Stimulated activated naive CD8-positive, alpha-beta T cell treated with anti-CD3 and anti-CD28 coated beads, Interleukin-15, amount 100 ng/mL, for 72 hours (primary cell): Measurements from ENCODE around the gene ALDOA.

Source experiments
- ATAC-seq: fragments of 150-1000 bp; cut with Tn5 transposase; 2 replicates; pipeline ENCODE4 v1.10.0; 2021; ENCODE audit warnings: mild to moderate bottlenecking, moderate library complexity
- DNase-seq, 2 donors: peaks; one replicate each; pipeline ENCODE4 v3.0.0; 2021 to 2022
- H3K27ac Mint-ChIP-seq, 2 donors: one replicate each; pipeline ENCODE4 v1.8.0; 2022; ENCODE audit warnings: mild to moderate bottlenecking in 2 of 2, mixed read lengths in 2 of 2, moderate library complexity in 2 of 2
- H3K27me3 Mint-ChIP-seq: one replicate; pipeline ENCODE4 v1.8.0; 2022; ENCODE audit warnings: mixed read lengths
- H3K4me1 Mint-ChIP-seq: one replicate; pipeline ENCODE4 v1.8.0; 2022; ENCODE audit warnings: mild to moderate bottlenecking, mixed read lengths
- H3K4me3 Mint-ChIP-seq, 2 donors: one replicate each; pipeline ENCODE4 v1.8.0; 2022; ENCODE audit warnings: mild to moderate bottlenecking in 2 of 2, mixed read lengths in 2 of 2, moderate library complexity in 1 of 2
- H3K9me3 Mint-ChIP-seq, 2 donors: one replicate each; pipeline ENCODE4 v1.8.0; 2022; ENCODE audit warnings: mixed read lengths in 2 of 2

The ALDOA gene

DNA sequence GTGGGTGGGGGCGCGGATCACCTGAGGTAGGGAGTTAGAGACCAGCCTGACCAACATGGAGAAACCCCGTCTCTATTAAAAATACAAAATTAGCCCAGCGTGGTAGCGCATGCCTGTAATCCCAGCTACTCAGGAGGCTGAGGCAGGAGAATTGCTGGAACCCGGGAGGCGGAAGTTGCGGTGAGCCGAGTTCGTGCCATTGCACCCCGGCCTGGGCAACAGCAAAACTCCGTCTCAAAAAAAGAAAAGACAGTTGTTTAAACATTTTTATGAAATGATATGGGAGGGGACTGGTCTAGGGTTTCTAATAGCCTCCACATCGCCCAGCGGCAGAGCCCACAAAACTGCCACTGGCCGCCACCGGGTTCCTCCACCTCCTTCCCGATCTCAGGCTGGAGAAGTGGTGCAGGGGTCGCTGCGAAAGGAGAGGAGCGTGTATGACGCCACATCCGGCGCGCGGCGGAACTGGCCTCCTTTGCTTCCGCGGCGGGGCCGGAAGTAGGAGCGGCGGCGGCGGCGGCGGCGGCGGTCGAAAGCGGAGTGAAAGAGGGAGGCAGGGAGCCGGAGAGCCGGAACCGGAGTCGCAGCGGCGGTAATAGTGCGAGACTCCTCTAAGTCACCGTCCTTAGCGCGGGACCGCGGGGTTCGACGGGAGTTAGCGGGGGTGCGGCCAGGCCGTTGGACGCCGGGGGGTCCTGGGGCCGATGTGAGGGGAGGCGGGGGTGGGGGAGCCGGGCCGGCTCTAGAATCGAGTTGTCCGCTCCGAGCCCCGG is 10.1 kb downstream of the ALDOA start, which contains the start of gene PPP4C:
Gene PPP4C, plus strand, starts transcription at position 492 of the 773 bp plus-strand sequence. CDS start 384 bp downstream, outside the sequence.
- Mint-ChIP-seq H3K27me3 (no peaks in the 10 kb centered on the region), H3K9me3 (no peaks in the 10 kb centered on the region), H3K4me3 (peak within 1 kb of the TSS; percentile 84 to 93), H3K4me1 (peaks cover 52% of the 10 kb centered on the region), H3K27ac (peak within 1 kb of the TSS; percentile 92 to 96)
- DNase-seq = peak; percentile 89 to 90
- ATAC-seq = peak; percentile 95

DNA sequence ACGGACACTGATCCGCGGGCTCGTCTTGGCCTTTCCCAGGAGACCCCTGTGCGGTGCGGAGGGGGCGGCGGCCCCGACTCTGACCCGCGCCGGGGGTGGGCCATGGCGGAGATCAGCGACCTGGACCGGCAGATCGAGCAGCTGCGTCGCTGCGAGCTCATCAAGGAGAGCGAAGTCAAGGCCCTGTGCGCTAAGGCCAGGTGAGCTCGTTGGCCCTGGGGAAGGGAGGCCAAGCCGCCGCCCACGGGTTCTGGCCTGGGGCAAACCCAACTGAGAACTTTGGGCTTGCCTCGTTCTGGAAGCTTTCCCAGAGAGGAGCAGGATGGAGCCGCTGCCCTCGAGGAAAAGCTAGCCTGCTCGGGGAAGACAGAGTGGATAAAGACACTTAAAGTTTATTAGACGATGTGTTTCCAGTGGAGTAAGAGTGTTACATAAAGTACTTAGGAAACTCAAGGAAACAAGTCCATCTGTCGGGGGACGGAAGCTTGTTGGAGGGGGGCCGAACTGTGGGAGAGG is 10.8 kb downstream of the ALDOA start:
- Mint-ChIP-seq H3K27me3 (no peaks in the 10 kb centered on the region), H3K9me3 (no peaks in the 10 kb centered on the region), H3K4me3 (peak overlapping the region; percentile 84 to 93), H3K4me1 (peaks cover 52% of the 10 kb centered on the region), H3K27ac (peak overlapping the region; percentile 66 to 96)
- ATAC-seq (peak; percentile 42), DNase-seq (no peak)

DNA sequence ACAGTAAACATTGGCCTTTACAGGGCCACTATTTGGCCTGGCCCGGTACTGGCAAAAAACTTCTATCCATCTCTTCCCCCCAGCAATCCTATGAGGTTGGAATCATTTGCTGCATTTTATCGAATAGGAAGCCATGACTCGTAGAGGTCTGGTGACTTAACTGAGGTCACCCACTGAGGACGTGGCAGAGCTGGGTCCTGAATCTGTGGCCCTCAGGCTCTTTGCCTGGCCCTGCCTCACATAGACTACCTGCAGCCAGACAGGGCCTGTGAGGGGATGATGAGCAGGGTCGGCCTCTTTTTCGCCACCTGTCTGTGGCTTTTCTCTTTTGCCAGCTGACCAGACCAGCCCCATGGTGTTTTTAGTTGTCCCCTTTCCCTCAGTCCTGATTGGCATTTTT is 12.1 kb downstream of the ALDOA start:
- Mint-ChIP-seq H3K27me3 (no peaks in the 10 kb centered on the region), H3K4me3 (peak overlapping the region; percentile 84 to 93), H3K4me1 (peaks cover 52% of the 10 kb centered on the region), H3K27ac (peak overlapping the region in 1 of 2 donors; percentile 66), H3K9me3 (no peaks in the 10 kb centered on the region)
- DNase-seq (no peak), ATAC-seq (no peak)

DNA sequence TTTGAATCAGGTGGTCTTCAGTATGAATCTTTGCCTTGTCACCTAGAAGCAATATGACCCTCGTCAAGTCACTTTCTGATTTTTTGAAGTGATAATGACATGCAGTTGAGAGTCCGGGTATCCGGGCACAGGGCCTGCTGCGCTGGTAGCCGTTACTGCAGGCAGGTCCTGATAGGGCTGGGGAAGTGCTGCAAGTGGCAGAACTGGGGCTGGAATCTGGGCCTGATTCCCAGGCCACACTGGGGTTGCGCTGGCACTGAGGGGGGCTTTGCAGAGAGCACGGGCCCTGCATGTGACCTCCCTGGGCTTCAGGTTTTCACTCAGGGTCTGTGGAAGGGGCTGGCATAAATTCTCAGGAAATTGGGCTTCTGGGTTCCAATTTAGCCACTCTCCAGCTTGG is 13.2 kb downstream of the ALDOA start:
- H3K27ac Mint-ChIP-seq = peak overlapping the region in 1 of 2 donors; percentile 15
- no peaks in the 10 kb centered on the region for H3K27me3 Mint-ChIP-seq
- peaks cover 53% of the 10 kb centered on the region for H3K4me1 Mint-ChIP-seq
- H3K9me3 Mint-ChIP-seq = no peaks in the 10 kb centered on the region
- no peak for ATAC-seq
- H3K4me3 Mint-ChIP-seq = no peak overlapping the region
- DNase-seq = no peak

DNA sequence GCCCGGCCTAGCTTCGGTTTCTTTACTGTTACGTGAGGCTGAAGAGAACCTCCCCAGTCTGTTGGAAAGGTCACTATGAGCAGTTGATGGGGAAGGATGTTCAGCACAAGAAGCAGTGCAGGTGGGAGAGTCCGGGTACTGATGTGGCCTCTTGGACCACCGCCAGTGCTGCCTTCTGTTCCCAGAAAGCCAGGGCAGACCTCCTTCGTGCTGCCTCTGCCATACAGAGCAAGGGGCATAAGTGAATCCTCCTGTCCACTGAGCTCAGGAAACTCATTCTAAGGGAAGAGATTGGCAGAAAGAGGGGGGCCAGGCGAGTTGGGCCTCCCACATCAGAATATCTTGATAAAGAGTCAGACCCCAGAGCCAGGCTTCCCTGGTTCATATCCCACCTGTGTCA is 13.9 kb downstream of the ALDOA start:
- Mint-ChIP-seq H3K27me3 (no peaks in the 10 kb centered on the region), H3K4me1 (peaks cover 59% of the 10 kb centered on the region), H3K27ac (no peak overlapping the region), H3K9me3 (no peaks in the 10 kb centered on the region), H3K4me3 (no peak overlapping the region)
- ATAC-seq (no peak), DNase-seq (no peak)

DNA sequence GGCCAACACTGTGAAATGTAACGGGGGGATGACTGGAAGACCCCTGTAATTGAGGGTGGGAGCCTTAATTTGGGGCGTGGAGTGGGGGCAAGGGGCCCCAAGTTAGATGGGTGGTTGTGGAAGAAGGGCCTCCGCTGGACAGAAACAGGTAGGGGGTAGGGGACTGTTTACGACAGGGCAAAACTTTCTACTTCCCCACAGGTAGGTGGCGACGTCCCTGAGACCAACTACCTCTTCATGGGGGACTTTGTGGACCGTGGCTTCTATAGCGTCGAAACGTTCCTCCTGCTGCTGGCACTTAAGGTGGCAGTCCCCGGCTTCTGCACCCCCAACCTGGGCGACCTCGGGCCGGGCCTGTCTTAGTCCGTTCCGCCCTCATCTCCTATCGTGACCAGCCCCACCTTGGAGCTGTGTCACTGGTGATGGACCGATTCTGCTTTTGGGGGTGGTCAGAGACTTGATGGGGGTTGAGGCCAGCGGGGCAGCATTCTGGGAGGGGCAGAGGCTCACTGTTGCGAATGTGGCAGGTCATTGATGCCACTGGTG is 17.1 kb downstream of the ALDOA start:
- Mint-ChIP-seq H3K27ac (peak overlapping the region in 1 of 2 donors; percentile 43), H3K4me3 (no peak overlapping the region)

DNA sequence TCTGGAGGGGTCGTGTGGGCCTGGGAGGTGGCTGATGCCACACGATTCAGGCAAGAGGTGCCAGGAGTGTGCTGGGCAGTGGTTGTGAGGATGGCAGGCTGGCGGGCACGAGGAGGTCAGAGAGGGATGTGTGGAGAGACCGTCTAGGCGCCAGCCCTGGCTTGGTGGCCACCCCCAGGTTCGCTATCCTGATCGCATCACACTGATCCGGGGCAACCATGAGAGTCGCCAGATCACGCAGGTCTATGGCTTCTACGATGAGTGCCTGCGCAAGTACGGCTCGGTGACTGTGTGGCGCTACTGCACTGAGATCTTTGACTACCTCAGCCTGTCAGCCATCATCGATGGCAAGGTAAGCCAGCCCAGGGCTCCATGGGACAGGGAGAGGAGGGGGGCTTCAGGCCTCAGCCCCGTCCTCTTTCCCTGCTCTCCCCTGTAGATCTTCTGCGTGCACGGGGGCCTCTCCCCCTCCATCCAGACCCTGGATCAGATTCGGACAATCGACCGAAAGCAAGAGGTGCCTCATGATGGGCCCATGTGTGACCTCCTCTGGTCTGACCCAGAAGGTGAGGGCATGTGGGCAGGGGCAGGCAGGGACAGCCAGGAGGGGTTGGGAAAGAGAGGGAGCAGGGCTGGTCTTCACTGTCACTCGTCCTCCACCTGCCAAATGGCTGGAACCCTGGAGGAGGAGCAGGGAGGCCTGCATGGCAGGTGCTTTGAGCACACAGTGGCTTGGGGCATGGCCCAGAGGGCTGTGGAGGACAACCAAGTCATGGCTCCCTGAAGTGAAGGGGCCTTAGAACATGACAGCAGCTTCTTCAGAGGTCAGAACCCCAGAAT is 17.9 kb downstream of the ALDOA start:
- no peak overlapping the region for H3K27ac Mint-ChIP-seq

More for the DNA sequence above, 17.1 kb downstream of the ALDOA start:
- Mint-ChIP-seq H3K9me3 (no peaks in the 10 kb centered on the region), H3K27me3 (no peaks in the 10 kb centered on the region), H3K4me1 (peaks cover 29% of the 10 kb centered on the region)
- ATAC-seq = no peak
- no peak for DNase-seq

DNA sequence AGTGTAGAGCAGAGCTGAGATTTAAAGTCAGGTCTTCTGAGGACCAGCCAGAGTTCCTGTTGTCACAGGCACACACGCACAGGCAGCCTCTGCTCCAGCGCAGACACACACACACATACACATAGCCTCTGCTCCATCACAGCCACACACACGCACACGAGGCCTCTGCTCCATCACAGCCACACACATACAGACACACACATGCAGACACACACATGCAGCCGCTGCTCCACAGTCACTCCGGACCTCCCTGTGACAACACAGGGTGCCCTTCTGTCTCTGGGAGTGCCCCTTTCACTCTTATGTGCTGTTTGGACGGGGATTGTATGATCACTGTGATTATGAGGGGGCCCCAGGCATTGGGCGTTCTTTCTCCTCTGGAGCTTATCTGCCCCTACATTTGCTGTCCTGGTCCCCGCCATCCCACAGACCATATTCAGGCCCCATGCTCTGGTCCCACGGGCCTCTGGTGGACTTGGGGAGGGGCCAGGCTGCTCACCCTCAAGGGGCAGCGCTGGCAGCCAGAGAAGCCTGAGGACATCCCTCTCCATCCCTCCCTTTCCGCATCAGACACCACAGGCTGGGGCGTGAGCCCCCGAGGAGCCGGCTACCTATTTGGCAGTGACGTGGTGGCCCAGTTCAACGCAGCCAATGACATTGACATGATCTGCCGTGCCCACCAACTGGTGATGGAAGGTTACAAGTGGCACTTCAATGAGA is 18.7 kb downstream of the ALDOA start:
- DNase-seq (no peak), ATAC-seq (peak; percentile 11)
- no peaks in the 10 kb centered on the region for H3K27me3 Mint-ChIP-seq
- H3K27ac Mint-ChIP-seq = peak overlapping the region; percentile 27 to 61
- H3K4me1 Mint-ChIP-seq = peaks cover 20% of the 10 kb centered on the region
- H3K4me3 Mint-ChIP-seq = no peak overlapping the region
- no peaks in the 10 kb centered on the region for H3K9me3 Mint-ChIP-seq

More for the DNA sequence above, 17.9 kb downstream of the ALDOA start:
- no peak for ATAC-seq
- DNase-seq = no peak
- Mint-ChIP-seq H3K4me1 (peaks cover 21% of the 10 kb centered on the region), H3K4me3 (no peak overlapping the region), H3K9me3 (no peaks in the 10 kb centered on the region), H3K27me3 (no peaks in the 10 kb centered on the region)

DNA sequence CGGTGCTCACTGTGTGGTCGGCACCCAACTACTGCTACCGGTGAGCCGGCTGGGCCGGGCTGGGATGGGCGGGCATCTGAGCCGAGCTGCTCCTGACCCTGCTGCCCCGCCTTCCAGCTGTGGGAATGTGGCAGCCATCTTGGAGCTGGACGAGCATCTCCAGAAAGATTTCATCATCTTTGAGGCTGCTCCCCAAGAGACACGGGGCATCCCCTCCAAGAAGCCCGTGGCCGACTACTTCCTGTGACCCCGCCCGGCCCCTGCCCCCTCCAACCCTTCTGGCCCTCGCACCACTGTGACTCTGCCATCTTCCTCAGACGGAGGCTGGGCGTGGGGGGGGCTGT is 19.2 kb downstream of the ALDOA start:
- DNase-seq (no peak), ATAC-seq (peak; percentile 32)
- no peaks in the 10 kb centered on the region for H3K9me3 Mint-ChIP-seq
- no peak overlapping the region for H3K27ac Mint-ChIP-seq
- H3K4me1 Mint-ChIP-seq = peaks cover 21% of the 10 kb centered on the region
- H3K27me3 Mint-ChIP-seq = no peaks in the 10 kb centered on the region
- H3K4me3 Mint-ChIP-seq = no peak overlapping the region

DNA sequence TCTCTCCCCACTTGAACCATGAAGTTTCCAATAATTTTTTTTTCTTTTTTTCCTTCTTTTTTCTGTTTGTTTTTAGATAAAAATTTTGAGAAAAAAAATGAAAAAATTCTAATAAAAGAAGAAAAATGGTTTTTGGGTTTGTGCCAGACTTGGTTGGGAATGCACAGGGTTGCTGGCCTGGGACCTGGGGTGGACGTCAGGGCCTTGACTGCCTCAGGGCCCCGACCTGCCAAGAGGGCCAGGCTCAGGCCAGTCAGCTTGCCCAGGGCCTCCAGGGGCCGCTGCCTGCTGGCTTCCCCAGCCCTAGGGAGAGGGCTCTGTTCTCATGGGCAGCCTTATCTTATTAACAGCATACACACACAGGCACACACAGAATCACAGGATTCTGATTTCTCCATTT is 19.7 kb downstream of the ALDOA start:
- H3K27me3 Mint-ChIP-seq = no peaks in the 10 kb centered on the region
- no peaks in the 10 kb centered on the region for H3K9me3 Mint-ChIP-seq
- peaks cover 25% of the 10 kb centered on the region for H3K4me1 Mint-ChIP-seq
- H3K27ac Mint-ChIP-seq = no peak overlapping the region
- ATAC-seq (no peak), DNase-seq (no peak)
- no peak overlapping the region for H3K4me3 Mint-ChIP-seq

DNA sequence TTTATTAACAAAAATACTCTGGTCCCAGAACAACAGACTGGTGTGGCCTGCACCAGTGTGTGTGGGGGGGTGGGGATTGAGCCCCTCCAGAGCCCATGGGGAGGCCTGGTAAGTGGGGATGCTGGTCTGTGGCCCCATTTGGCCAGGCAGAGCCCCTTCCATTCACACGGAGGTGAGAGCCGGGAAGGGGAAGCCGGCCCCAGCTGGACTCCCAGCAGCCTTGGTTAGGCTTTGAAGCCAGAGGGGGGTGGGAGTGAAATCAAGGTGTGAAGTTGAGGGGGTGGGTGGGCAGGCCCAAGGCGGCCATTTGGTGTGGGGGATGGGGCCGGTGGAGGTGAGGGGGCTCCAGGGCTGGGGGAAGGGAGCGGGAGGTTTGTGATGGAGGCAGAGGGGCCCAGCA is 20.3 kb downstream of the ALDOA start:
- no peaks in the 10 kb centered on the region for H3K9me3 Mint-ChIP-seq
- H3K27me3 Mint-ChIP-seq = no peaks in the 10 kb centered on the region
- DNase-seq = no peak
- H3K27ac Mint-ChIP-seq = no peak overlapping the region
- no peak overlapping the region for H3K4me3 Mint-ChIP-seq
- H3K4me1 Mint-ChIP-seq = peaks cover 31% of the 10 kb centered on the region
- no peak for ATAC-seq

DNA sequence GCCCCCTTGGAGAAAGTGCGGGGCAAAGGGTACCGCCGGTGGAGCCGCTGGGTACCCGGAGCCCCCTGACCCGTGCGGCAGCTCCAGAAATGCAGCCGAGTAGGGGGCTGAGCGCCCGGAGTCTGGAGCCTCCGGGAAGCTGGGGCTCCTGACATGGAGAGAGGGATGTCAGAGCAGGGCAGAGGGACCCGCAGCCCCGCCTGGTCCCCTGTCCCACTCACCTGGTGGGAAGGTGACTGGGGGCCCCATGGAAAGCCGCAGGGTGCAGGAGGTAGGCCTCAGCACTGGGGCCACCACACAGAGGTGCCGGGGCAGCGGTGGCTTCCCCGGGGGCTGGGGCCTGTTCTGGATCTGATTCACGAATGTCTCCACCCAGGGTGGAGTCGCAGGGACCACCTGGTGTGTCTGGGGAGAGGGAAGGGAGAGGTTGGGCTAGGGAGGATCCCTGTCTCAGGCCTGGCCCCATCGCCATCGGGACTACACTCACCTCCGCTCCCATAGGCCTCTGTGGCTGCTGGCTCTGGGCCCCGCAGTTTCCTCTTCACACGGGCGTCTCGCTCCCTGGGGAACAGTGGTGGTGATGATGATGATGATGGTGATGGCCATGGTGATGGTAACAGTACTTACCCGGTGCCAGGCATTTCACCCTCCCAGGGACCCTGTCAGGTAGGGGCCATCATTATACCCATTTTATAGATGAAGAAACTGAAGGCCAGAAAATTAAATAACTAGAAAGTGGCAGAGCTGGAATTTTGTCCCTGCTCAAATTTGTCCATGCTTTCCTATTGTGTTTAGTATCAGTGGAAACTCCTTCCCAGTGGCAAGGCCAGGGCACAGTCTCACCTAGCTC is 21.0 kb downstream of the ALDOA start:
- Mint-ChIP-seq H3K27me3 (no peaks in the 10 kb centered on the region), H3K4me3 (no peak overlapping the region), H3K9me3 (no peaks in the 10 kb centered on the region), H3K4me1 (peaks cover 38% of the 10 kb centered on the region), H3K27ac (no peak overlapping the region)
- ATAC-seq (peak; percentile 16), DNase-seq (no peak)

DNA sequence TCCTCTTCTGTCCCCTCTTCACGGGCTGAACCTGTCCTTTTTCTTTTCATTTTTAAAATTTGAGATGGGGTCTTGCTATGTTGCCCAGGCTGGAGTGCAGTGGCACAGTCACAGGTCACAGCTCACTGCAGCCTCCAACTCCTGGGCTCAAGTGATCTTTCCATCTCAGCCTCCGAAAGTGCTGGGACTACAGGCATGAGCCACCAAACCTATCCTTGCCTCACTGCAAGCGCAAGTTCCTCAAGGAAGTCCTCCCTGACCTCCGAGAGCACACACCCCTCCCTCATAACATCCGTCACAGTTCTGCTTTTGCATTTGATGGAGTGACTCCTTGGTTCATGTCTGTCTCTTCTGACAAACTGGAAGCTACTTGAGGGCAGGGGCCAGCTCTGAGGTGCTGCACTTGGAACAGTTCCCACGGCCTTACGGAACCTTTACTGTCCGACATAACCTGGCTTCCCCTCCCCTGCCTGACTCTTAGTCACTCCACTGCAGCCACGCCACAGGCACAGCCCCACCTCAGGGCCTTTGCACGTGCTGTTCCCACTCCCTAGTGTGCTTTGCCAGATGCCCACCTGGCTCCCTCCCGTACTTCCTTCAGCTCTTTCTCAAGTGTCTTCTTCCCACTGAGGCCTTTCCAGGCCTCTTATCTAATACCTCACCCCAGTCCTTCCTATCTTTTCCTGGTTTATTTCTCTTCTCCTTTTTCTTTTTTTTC is 21.8 kb downstream of the ALDOA start:
- ATAC-seq = no peak
- peaks cover 46% of the 10 kb centered on the region for H3K4me1 Mint-ChIP-seq
- DNase-seq = no peak
- no peaks in the 10 kb centered on the region for H3K27me3 Mint-ChIP-seq
- no peak overlapping the region for H3K4me3 Mint-ChIP-seq
- H3K9me3 Mint-ChIP-seq = no peaks in the 10 kb centered on the region
- peak overlapping the region in 1 of 2 donors; percentile 4 for H3K27ac Mint-ChIP-seq

DNA sequence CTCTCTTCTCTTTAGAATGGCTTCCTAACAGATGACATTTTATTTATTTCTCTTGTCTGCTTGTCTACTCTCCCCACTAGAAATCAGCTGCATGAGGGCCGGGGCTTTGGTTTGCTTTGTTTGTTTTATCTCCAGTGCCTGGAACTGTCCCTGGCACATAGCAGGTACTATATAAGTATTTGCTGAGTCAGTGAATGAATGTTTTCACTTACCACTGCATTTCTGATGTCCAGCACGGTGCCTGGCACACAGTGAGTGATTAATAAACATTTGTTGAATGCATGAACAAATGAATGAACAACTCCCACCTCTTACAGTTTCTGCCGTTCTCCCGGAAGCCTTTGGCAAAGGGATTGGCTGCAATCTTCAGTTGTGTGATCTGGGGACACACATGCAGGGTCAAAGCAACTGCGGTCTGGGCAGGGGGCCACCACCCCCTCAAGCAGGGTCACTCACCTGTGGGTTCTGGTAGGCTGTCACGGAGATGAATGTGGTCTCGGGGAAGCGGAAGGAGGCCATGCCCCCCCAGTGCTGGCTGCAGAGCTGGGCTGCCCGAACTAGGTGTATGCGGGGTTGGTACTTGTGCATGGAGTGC is 22.8 kb downstream of the ALDOA start:
- Mint-ChIP-seq H3K9me3 (no peaks in the 10 kb centered on the region), H3K4me1 (peaks cover 56% of the 10 kb centered on the region), H3K4me3 (no peak overlapping the region), H3K27ac (peak overlapping the region in 1 of 2 donors; percentile 76), H3K27me3 (no peaks in the 10 kb centered on the region)
- ATAC-seq = no peak
- no peak for DNase-seq
